Suprapubic skin (tissue), 4 donors: ENCODE results near the gene CEACAM16. TPM values are rescaled to one million over a fixed set of nuclear protein-coding genes. Genes with fewer than 3 reads are reported as not detected.

Source experiments
- DNase-seq, 2 donors: peaks; one replicate each; pipeline ENCODE4 v3.0.0-alpha.2; 2019; ENCODE audit warnings: low spot score in 2 of 2
- H3K27ac ChIP-seq: fragments of 200-600 bp; sonication (generic); one replicate; pipeline ENCODE4 v1.5.1; 2019
- H3K27me3 ChIP-seq: fragments of 200-600 bp; sonication (generic); one replicate; pipeline ENCODE4 v1.5.1; 2019
- H3K36me3 ChIP-seq: fragments of 200-600 bp; sonication (generic); one replicate; pipeline ENCODE4 v1.5.1; 2019
- H3K4me1 ChIP-seq: fragments of 200-600 bp; sonication (generic); one replicate; pipeline ENCODE4 v1.5.1; 2019
- H3K4me3 ChIP-seq: fragments of 200-600 bp; sonication (generic); one replicate; pipeline ENCODE4 v1.5.1; 2019; ENCODE audit warnings: mild to moderate bottlenecking
- H3K9me3 ChIP-seq: fragments of 200-600 bp; sonication (generic); one replicate; pipeline ENCODE4 v1.5.1; 2019
- CTCF ChIP-seq, 2 donors: fragments of 200-600 bp in 1 of 2; fragments of 450-650 bp in 1 of 2; sonication (generic) in 1 of 2; IDR thresholded peaks; one replicate each; pipeline ENCODE4 v1.5.1; 2016 to 2019; ENCODE audit warnings: antibody characterized with exemption in 2 of 2, mild to moderate bottlenecking in 1 of 2, moderate library complexity in 1 of 2
- EP300 ChIP-seq: sonication (generic); formaldehyde crosslinking; IDR thresholded peaks from one replicate; pipeline ENCODE4 v1.6.1; 2017; ENCODE audit warnings: antibody characterized with exemption
- POLR2A ChIP-seq, 2 donors: fragments of 450-650 bp; IDR thresholded peaks; one replicate each; pipeline ENCODE4 v1.6.1; 2017; ENCODE audit warnings: antibody characterized with exemption in 2 of 2, mild to moderate bottlenecking in 2 of 2, moderate library complexity in 2 of 2
- POLR2AphosphoS5 ChIP-seq, 3 donors: sonication (generic); formaldehyde crosslinking; IDR thresholded peaks; one replicate each; pipeline ENCODE4 v1.6.1; 2017; ENCODE audit warnings: antibody characterized with exemption in 3 of 3
- WGBS: methylation state at CpG from one replicate; pipeline ENCODE4 v1.1.5; 2018; 5-methylcytosine and 5-hydroxymethylcytosine counted together
- total RNA-seq, 4 donors: library from RNA; depleted of rRNA; stranded (reverse); fragments of >200 nt; gene quantifications; one replicate each; pipeline ENCODE4 v1.1.0, GENCODE V29; 2016

CEACAM16 gene
- total RNA-seq, 4 donors from 2014 or later = not detected

GRCh38 chr19:44754750-44755080, 55.8 kb downstream of the CEACAM16 start:
- no peaks in the 10 kb centered on the region for H3K9me3 ChIP-seq
- TF ChIP-seq POLR2A (IDR thresholded peaks at IDR 0.05) (no peak), CTCF (IDR thresholded peaks at IDR 0.05) (no peak), POLR2AphosphoS5 (IDR thresholded peaks at IDR 0.05) (no peak), EP300 (no peak)
- WGBS = 17% methylated on average over 11 of the region's 11 CpGs
- H3K27ac ChIP-seq = peak overlapping the region; percentile 93
- no peaks in the 10 kb centered on the region for H3K27me3 ChIP-seq
- peaks cover 36% of the 10 kb centered on the region for H3K36me3 ChIP-seq
- H3K4me3 ChIP-seq = peak overlapping the region; percentile 49
- no peak for DNase-seq
- peaks cover 97% of the 10 kb centered on the region for H3K4me1 ChIP-seq

- no peak for TF ChIP-seq EP300
- DNase-seq = no peak
- peaks cover 41% of the 10 kb centered on the region for H3K36me3 ChIP-seq
- H3K9me3 ChIP-seq = no peaks in the 10 kb centered on the region
- H3K4me3 ChIP-seq = peak overlapping the region; percentile 49
- H3K27me3 ChIP-seq = no peaks in the 10 kb centered on the region
- H3K27ac ChIP-seq = peak overlapping the region; percentile 93
- 67% methylated on average over 3 of the region's 4 CpGs for WGBS
- H3K4me1 ChIP-seq = peaks cover 92% of the 10 kb centered on the region
Observed at GRCh38 chr19:44755219-44755618, 56.3 kb downstream of the CEACAM16 start.

GRCh38 chr19:44756089-44756562, 57.2 kb downstream of the CEACAM16 start:
- Histone ChIP-seq H3K9me3 (no peaks in the 10 kb centered on the region), H3K27me3 (no peaks in the 10 kb centered on the region), H3K36me3 (peaks cover 46% of the 10 kb centered on the region), H3K4me3 (no peak overlapping the region), H3K4me1 (peaks cover 83% of the 10 kb centered on the region), H3K27ac (peak overlapping the region; percentile 93)
- no peak for TF ChIP-seq POLR2A (IDR thresholded peaks at IDR 0.05)
- TF ChIP-seq CTCF (IDR thresholded peaks at IDR 0.05) = no peak
- no peak for TF ChIP-seq EP300
- no peak for TF ChIP-seq POLR2AphosphoS5 (IDR thresholded peaks at IDR 0.05)
- 92% methylated on average over 2 of the region's 7 CpGs for WGBS
- DNase-seq = no peak

- peak overlapping the region; percentile 93 for H3K27ac ChIP-seq
- TF ChIP-seq POLR2AphosphoS5 (IDR thresholded peaks at IDR 0.05) (peak in 1 of 3 donors; percentile 25), CTCF (IDR thresholded peaks at IDR 0.05) (no peak), POLR2A (IDR thresholded peaks at IDR 0.05) (no peak), EP300 (no peak)
- H3K4me1 ChIP-seq = peaks cover 72% of the 10 kb centered on the region
- peak overlapping the region; percentile 40 for H3K4me3 ChIP-seq
- WGBS = 66% methylated on average over 43 of the region's 53 CpGs
- no peak for DNase-seq
- no peaks in the 10 kb centered on the region for H3K9me3 ChIP-seq
- no peaks in the 10 kb centered on the region for H3K27me3 ChIP-seq
- peaks cover 46% of the 10 kb centered on the region for H3K36me3 ChIP-seq
Observed at GRCh38 chr19:44757057-44757734, 58.2 kb downstream of the CEACAM16 start.

- H3K4me3 ChIP-seq = peak overlapping the region; percentile 40
- H3K27me3 ChIP-seq = no peaks in the 10 kb centered on the region
- 66% methylated on average over 68 of the region's 68 CpGs for WGBS
- peak in 2 of 3 donors; percentile 44 to 55 for TF ChIP-seq POLR2AphosphoS5 (IDR thresholded peaks at IDR 0.05)
- TF ChIP-seq EP300 = no peak
- peak overlapping the region; percentile 93 for H3K27ac ChIP-seq
- no peak for DNase-seq
- no peaks in the 10 kb centered on the region for H3K9me3 ChIP-seq
- H3K4me1 ChIP-seq = peaks cover 65% of the 10 kb centered on the region
- H3K36me3 ChIP-seq = peaks cover 46% of the 10 kb centered on the region
Observed at GRCh38 chr19:44757735-44758505, 59.0 kb downstream of the CEACAM16 start.

- Histone ChIP-seq H3K4me1 (peaks cover 58% of the 10 kb centered on the region), H3K9me3 (no peaks in the 10 kb centered on the region), H3K36me3 (peaks cover 46% of the 10 kb centered on the region), H3K4me3 (peak overlapping the region; percentile 40), H3K27me3 (no peaks in the 10 kb centered on the region), H3K27ac (peak overlapping the region; percentile 93)
- WGBS = 82% methylated on average over 9 of the region's 9 CpGs
- DNase-seq = no peak
- TF ChIP-seq EP300 = no peak
- TF ChIP-seq POLR2AphosphoS5 (IDR thresholded peaks at IDR 0.05) = no peak
- no peak for TF ChIP-seq POLR2A (IDR thresholded peaks at IDR 0.05)
- no peak for TF ChIP-seq CTCF (IDR thresholded peaks at IDR 0.05)
Observed at GRCh38 chr19:44758596-44758995, 59.6 kb downstream of the CEACAM16 start.
